GM19025 (cell line): ENCODE data around the gene DTNB.

ENCODE experiments used
- ATAC-seq: cut with Tn5 transposase; IDR thresholded peaks from one replicate; pipeline ENCODE4 v1.9.1; 2021; ENCODE audit warnings: mild to moderate bottlenecking, low read depth, moderate library complexity; ENCODE audit not compliant: unreplicated experiment

The DTNB gene

DNA sequence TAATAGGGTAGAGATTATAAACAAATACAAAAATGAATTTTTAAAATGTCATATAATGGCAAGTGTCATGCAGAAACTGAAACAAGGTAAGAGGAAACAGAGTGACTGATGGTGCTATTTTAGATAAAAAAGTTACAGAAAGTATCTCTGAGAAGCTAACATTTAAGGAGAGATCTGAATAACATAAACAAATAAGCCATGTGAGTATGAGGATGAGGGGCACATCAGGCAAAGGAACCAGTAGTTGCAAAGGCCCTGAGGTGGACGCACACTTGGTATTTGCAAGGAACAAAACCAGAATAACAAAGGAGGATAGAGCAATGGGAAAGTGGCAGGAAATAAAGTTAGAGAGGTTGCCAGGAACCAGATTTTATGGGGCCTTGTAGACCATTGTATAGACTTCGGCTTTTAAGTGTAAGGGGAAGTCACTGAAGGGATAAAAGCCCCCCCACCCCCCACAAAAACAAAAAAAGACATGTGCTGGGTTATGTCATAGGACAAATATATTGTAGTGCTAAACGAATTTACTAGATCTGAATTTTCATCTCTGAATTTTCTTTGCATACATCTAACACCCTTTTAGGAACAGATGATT, 159.2 kb downstream of the DTNB start:
- no peak for ATAC-seq

DNA sequence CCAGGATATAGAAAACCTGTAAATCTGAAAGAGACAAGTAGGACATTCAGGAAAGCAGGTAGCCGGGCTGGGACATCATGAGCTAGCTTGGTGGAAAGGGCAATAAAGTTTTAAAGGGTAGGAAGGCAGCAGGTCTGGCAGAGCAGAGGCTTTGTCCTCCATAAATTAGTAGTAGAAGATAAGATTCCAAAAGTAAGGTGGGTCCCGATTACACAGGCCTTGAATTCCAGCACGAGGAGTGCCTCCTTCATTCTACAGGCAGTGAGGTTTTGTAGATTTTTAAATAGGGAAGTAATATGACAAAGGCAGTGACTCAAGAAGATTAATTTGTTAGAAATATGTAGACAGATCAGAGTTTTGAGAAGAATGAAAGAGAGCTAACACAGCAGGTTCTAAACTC, 160.7 kb downstream of the DTNB start:
- no peak for ATAC-seq

DNA sequence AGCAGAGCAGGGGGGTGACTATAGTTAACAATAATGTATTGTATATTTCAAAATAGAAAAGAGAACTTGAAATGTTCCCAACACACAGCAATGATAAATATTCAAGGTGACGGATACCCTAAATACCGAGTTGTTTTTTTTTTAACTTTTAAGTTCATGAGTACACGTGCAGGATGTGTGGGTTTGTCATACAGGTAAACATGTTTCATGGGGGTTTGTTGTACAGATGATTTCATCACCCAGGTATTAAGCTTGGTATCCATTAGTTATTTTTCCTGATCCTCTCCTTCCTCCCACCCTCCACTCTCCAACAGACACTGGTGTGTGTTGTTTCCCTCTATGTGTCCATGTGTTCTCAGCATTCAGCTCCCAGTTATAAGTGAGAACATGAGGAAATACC, 167.2 kb downstream of the DTNB start:
- no peak for ATAC-seq

DNA sequence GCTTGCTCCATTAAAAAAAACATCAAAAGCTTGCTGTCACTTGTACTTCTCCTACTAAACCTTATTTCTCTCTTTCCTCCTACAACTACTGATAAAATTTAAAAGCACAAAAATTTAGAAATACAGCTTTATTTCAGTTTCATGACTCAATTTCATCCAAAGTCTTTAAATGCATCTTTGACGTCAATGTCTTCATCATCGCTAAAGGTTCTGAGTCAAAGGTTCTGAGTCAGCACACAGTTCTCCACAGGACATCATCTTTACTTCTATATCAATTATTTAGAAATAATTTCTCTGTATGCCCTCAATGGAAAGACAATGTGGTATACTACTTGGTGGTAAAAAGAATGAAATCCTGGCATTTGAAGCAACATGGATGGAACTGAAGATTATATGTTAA, 167.8 kb downstream of the DTNB start:
- no peak for ATAC-seq

DNA sequence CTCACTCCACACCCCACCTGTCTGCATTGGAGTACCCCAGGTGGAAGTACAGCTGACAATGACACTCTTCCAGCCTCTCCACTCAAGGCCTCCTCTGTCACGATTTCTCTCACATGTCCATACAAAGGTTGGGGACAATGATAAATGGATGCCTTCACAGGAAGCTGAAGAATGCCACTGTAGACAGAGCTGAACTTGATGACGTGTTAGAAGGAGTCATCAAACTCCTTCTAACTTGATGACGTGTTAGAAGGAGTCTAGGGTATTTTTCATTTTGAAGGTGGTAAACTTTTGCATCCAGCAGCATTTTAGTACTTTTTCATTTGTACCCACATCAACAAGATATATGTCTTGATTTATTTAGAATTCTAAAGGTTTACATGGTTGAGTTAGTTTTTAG, 168.2 kb downstream of the DTNB start:
- ATAC-seq: no peak

DNA sequence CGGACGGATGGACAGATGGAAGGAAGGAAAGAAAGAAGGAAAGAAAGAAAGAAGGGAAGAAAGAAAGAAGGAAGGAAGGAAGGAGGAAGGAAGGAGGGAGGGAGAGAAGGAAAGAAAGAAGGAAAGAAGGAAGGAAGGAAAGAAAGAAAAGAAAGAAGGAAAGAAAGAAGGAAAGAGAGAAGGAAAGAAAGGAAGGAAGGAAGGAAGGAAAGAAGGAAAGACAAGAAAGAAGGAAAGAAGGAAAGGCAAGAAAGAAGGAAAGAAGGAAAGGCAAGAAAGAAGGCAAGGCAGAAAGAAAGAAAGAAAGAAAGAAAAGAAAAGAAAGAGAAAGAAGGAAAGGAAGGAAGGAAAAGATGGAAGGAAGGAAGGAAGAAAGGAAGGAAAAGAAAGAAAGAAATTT, 169.1 kb downstream of the DTNB start:
- ATAC-seq: no peak

DNA sequence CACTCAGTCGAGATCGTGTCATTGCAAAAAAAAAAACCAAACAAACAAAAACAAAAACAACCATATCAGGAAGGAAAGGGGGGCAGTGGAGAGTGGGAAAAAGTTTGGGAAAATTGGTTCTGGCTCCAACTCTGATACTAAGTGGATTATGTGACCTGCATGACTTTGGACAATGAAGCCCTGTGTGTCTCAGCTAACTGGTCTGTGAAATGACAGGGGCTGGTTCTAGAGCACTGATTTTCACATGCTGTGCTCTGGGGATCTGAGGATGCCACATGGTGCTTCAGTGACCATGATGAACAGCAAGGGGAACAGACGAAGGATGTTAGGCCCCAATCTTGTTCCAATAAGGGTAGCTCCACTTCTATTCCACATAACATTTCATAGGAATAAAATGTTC, 174.2 kb downstream of the DTNB start:
- no peak for ATAC-seq

DNA sequence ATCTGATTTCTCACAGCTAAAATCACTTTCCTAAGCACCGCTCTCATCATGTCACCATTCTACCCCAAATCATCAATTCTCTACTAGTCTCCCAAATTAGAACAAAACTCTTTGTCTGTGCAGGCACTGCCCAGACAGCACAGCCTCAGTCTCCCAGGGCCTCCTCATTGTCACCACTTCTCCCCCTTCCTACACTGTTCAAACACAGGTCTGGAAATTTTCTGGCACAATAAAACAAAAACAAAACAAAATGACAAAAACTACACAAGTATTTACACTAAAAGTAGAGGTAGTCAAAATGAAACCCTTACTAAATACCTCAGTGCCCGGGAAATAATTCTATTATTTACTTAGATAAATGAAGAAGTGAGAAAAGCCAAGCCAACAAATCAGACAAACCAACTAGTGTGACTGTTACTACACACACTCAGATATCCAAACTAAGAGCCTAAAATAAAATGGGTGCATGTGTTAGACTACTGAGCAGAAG, 175.4 kb downstream of the DTNB start:
- no peak for ATAC-seq

DNA sequence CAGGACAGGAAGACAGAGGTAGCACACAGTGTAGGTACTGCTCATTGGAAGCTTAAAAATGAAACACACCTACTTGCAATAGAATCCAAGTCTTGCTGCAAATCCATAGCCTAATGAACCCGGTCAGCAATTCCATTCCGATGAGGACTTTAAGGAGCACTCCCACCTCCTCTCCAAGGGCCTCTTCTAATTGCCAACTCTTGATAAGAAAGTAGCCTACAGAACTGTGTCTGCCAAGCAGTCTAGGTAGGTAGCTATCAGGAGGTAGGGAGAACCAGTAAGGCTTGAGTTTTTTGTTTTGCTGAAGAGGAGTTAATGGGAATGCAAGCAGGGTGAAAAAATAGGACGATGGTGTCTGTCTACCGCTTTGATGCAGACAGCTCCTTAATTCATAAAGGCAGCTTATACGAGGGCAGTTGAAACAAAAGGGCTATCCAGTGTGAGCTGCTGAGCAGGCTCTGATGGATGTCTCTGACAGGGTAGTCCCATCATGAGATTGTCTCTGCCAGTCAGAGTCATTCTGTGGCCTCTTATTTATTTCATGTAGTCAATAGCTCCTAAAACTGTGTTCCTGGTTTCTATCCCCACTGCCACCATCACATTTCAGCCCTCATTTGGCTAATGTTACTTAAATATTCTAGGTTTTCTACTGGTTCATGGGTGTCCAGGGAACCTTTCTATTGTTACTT, 176.0 kb downstream of the DTNB start:
- ATAC-seq: no peak

DNA sequence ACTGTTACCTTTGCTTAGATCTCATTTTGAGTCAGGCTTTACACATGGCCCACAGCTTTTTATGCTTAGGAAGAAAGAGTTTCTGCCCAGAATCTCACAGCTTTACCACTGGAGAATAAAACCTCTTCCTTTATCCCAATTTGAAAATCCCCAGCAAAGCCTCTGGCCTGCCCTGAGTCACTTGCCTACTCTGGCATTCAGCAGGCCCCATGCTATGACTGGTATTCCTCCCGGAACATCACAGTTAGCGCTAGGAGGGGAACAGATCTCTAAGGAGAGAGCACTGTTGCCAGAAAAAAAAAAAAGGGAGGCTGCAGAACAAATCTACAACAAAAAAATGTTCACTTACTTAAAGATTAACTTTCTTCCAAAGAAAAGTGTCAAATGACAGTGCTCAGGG, 178.8 kb downstream of the DTNB start:
- no peak for ATAC-seq

DNA sequence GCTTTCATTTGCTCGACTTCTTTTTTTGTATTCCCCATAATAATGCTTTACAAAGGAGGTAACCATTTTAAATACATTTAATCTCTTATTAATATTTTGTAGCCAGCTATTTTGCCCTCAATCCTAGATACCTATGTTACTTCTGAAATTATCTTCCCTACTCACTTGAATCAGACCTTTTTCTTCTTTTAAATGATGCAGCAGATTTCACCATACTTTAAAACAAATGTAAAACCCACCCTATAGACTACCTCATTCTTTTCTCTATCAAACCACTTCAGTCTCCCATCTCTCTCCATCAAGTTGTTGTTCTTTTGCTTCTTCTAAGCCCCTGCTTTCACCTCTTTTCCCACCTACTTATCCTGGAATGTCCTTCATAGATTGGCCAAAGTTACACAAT, 180.2 kb downstream of the DTNB start:
- ATAC-seq: no peak

DNA sequence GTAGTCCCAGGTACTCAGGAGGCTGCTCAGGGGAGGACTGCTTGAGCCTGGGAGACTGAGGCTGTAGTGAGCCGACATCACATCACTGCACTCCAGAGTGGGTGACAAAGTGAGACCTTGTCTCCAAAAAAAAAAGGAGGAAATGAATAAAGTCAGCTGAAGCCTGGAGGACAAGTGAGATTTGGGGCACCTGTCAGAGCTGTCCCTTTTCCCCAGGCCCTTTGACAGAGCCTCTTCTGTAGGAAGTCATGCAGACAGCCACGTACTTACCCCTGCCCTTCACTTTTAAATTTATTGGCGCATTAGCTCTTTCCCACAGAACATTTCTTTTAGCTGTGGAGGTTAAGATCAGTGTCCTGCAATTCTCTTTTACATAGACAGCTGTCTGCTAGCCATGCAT, 180.7 kb downstream of the DTNB start:
- ATAC-seq: no peak

DNA sequence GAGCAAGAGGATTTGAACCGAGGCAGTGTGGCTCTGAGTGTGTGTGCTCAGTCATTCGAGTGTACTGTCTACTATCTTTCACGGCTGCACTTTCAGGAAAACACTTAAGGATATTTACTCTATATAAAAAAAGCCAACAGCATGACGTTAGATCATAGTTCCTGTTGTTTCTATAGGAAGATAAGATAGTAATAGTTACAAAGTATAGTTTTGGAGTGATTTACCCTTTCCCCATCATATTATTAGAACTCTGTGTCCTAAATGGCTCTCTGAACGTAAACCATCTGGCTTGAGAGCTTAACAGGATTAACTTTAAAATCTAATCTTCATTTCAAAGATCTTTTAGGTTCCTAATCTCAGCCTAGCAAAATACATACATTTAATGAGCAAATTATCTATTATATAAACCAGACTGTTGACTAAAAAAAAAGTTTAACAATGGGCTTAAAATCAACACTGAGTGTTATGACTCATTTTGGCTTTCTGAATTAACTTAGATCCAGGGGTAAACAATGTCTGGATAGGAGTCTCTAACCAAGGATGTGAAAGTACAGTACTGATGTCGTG, 181.3 kb downstream of the DTNB start:
- no peak for ATAC-seq

DNA sequence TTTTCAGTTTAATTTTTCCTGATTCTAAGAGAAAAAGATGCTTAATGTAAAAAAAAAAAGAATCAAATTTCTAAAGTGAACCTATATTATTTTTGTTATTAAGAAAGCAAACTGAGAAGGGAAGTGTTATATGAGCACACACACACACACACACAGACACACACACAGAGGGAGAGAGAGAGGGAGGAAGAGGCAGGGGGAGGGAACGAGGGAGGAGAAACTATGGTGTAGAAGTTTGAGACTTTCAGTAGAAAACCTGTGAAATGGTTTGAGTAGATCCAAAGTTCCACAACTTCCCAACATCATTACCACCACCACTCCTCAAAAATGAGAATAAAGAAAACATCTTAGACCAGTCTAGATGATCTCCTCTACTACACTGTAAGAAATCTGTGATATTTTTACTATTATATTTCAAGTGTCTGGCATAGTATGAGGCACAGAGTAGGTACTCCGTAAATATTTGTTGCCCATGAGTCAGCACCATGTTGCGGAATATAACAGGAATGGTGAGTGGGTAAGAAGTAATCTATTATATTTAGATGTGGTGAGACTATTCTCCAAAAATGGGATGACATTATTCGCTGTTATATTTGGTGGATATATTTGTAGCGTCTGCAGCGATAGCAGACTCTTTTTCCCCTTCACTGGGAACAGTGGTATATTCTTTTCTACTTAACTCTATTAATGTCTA, 182.2 kb downstream of the DTNB start:
- ATAC-seq: no peak

DNA sequence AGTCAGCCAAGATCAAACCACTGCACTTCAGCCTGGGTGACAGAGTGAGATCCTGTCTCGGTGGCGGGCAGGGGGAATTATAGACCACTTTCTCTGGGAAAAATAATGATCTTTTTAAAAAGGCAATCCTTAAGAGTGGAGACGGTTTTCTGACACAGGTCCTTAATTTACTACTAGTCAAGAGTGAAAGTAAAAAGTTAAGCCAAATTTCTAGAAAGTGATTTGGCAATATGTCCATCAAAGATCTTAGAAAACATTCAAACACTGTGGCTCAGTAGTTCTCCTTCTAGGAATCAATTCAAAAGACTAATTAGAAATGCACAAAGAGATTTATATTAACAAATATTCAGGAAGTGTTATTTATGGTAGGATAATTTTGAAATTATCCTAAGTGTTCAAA, 183.2 kb downstream of the DTNB start:
- ATAC-seq: no peak

DNA sequence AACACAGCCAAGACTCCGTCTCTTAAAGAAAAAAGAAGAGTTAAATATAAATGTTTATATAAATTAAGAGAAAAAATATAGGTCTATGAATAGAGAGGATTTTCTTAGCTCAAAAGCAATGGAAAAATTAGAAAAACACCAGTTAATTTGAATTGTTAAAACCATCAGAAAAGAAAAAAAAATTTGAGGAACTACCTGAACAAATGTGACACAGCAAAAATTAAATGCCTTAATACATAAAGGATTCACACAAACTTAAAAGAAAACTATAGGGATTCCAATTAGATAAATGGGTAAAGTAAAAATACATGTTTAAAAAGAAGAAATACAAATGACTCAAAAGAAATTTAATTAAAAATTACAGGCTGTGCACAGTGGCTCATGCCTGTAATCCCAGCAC, 183.7 kb downstream of the DTNB start:
- no peak for ATAC-seq

DNA sequence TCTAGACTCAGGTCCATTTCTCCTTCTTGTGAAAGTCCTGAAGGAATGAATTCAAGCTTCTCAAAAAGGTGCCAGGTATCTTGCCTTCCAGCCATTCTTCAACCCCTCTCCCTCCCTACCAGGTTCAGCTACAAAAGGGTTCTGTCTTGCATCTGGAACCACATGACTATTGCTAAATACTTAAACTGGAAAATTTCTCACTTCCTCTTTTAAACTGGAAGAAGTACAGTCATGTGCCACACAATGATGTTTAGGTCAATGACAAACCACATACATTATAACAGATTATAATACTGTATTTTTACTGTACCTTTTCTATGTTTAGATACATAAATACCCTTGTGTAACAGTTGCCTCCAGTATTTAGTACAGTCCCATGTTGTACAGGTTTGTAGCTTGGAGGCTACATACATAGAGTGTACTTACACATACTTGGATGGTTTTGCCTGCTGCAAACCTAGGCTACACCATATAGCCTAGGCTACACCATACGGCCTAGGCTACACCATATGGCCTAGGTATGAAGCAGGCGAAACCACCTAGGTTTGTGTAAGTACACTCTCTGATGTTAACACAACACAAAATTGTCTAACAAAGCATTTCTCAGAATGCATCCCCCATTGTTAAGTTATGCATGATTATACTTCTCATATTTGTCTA, 189.6 kb downstream of the DTNB start:
- ATAC-seq: peak; percentile 60

DNA sequence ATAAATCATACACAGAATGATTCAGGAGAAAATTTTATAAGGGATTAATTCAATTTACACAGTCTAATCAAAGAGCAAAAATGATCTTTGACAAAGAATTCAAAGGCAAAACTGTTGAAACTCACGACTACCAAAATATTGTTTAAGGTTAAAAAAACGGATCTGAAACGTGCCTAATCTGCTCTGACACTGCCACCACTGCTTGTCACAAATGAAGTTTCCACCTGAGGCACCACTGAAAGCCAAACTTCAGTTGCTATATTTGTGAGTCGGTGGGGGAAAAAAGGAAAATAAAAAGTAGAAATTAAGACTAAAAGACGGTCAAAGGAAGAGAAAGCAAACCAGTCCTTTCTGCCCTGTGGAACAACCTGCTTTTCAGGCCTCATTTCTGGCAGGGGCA, 191.0 kb downstream of the DTNB start:
- no peak for ATAC-seq

DNA sequence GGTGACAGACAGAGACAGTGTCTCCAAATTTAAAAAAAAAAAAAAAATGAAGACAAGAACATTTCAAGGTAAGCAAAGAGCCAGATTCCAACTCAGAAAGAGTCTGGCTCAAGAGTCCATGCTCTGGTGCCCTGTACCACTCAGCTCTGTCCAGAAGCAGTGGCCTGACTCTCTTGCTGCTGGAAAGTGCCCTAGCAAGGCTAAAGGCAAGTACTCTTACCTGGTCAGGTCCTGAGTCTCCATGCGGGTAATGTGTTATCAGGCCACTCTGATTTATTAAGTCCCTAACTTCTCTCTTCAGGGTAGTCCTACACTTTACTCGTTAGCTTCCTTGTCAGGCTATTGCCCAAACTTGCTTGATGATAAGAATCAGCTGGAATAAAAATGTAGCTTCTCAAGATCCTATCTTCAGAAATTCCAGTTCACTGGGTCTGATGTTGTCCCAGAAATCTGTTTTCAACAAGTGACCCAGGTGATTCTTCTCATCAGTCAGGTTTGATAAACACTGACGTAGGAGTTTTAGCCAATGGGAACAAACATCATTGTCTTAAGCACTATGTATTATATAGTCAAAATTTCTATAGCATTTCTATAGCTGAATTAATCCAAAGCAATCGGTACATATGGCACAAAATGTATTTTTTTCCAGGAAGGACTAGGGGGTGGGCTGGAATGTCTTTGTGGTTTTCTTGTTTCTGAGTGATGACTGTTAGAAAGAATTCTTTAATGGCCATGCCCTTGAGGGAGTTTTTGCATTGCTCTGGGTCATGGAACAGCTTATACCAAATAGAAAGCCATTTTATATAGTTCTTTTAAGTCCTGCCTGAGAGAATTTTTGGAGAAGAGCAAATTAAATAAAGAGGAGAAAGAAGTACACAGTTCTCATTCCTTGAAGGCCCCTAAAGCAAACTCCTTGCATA, 191.7 kb downstream of the DTNB start:
- ATAC-seq: no peak

DNA sequence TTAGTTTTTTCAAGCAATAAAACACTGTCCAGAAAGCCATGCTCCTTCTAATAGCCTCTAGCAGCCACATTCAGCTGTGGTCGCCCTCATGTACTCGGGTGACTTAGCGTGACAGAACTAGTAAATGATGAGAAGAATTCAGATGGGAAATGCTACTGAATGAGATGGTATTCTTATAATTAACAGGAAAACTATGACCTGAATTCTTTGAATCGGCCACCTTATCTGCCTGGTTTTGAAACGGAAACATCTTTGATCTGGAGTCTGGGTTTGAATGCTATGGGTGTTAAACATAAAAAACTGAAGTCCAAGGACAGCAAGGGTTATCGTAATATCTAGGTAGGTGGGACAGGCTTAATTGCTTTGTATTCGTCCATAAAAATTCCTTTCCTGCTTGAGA, 192.8 kb downstream of the DTNB start:
- ATAC-seq: no peak
